SK-N-MC (cell line): ENCODE data around the gene DLG1.

Source experiments
- DNase-seq: peaks from one replicate; pipeline ENCODE4 v3.0.0-alpha.2; 2011; ENCODE audit warnings: low read depth, low spot score
- H3K27ac ChIP-seq: fragments of 200-600 bp; sonication (generic); 2 replicates; pipeline ENCODE4 v1.5.1; 2016; ENCODE audit warnings: mixed run types
- H3K36me3 ChIP-seq: fragments of 200-600 bp; sonication (generic); 2 replicates; pipeline ENCODE4 v1.6.1; 2017; ENCODE audit warnings: antibody characterized with exemption, low read length, mixed read lengths; ENCODE audit not compliant: insufficient read depth
- H3K4me3 ChIP-seq: fragments of 200-600 bp; sonication (generic); 2 replicates; pipeline ENCODE4 v1.5.1; 2016
- H3K9ac ChIP-seq: fragments of 200-600 bp; sonication (generic); 2 replicates; pipeline ENCODE4 v1.8.0; 2017; ENCODE audit warnings: mixed run types, mixed read lengths; ENCODE audit not compliant: insufficient read length
- H3K9me3 ChIP-seq: fragments of 200-600 bp; sonication (generic); 2 replicates; pipeline ENCODE4 v1.6.1; 2017; ENCODE audit warnings: low read depth, mild to moderate bottlenecking, antibody characterized with exemption, low read length, moderate library complexity, mixed read lengths
- EZH2 ChIP-seq: fragments of 200-600 bp; sonication (generic); IDR thresholded peaks from one replicate; pipeline ENCODE4 v1.6.1; 2017; ENCODE audit warnings: antibody characterized with exemption
- FOXP2 ChIP-seq: optimal IDR thresholded peaks from 2 replicates; pipeline ENCODE3; 2011; ENCODE audit warnings: mild to moderate bottlenecking, moderate library complexity; ENCODE audit not compliant: insufficient read depth; ENCODE audit errors: extremely low read length, control extremely low read depth
- POLR2AphosphoS5 ChIP-seq: IDR thresholded peaks from 2 replicates; pipeline ENCODE4 v1.6.1; 2012; ENCODE audit warnings: mild to moderate bottlenecking, low read depth, low read length, borderline replicate concordance

The DLG1 gene

GRCh38 chr3:197327701-197328100 is 29.3 kb upstream of the DLG1 start:
- no peak for DNase-seq
- TF ChIP-seq FOXP2 (no peak), EZH2 (no peak), POLR2AphosphoS5 (no peak)
- no peak overlapping the region for H3K27ac ChIP-seq
- H3K4me3 ChIP-seq: no peak overlapping the region
- no peaks in the 10 kb centered on the region for H3K9me3 ChIP-seq
- H3K9ac ChIP-seq: no peak overlapping the region
- H3K36me3 ChIP-seq: no peaks in the 10 kb centered on the region

- no peak for DNase-seq
- H3K9me3 ChIP-seq: no peaks in the 10 kb centered on the region
- TF ChIP-seq FOXP2: no peak
- no peak overlapping the region for H3K4me3 ChIP-seq
- H3K27ac ChIP-seq: no peak overlapping the region
- no peak overlapping the region for H3K9ac ChIP-seq
- no peaks in the 10 kb centered on the region for H3K36me3 ChIP-seq
Observed at GRCh38 chr3:197325773-197326172, 27.4 kb upstream of the DLG1 start.

DNA sequence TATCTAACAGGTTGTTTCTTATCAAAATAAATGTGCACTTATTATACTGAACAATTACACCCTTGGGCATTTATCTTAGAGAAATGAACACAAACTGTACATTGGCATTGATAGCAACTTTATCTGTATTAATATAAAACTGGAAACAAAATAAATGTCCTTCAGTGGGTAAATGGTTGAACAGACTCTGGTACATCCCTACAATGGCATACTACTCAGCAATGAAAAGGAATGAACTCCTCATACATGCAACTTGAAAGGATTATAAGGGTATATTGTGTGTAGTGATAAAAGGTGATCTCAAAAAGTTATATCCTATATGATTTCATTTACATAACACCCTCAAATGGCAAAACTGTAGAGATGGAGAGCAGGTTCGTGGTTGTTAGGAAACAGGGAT is 23.7 kb upstream of the DLG1 start:
- Histone ChIP-seq H3K4me3 (no peak overlapping the region), H3K9ac (no peak overlapping the region), H3K27ac (no peak overlapping the region), H3K36me3 (no peaks in the 10 kb centered on the region), H3K9me3 (no peaks in the 10 kb centered on the region)
- TF ChIP-seq FOXP2: no peak
- TF ChIP-seq EZH2: no peak
- no peak for TF ChIP-seq POLR2AphosphoS5
- DNase-seq: no peak

GRCh38 chr3:197320582-197320981 is 22.2 kb upstream of the DLG1 start:
- Histone ChIP-seq H3K36me3 (no peaks in the 10 kb centered on the region), H3K4me3 (no peak overlapping the region), H3K9me3 (no peaks in the 10 kb centered on the region), H3K27ac (no peak overlapping the region), H3K9ac (no peak overlapping the region)
- no peak for TF ChIP-seq FOXP2
- TF ChIP-seq EZH2: no peak
- no peak for TF ChIP-seq POLR2AphosphoS5
- DNase-seq: no peak

DNA sequence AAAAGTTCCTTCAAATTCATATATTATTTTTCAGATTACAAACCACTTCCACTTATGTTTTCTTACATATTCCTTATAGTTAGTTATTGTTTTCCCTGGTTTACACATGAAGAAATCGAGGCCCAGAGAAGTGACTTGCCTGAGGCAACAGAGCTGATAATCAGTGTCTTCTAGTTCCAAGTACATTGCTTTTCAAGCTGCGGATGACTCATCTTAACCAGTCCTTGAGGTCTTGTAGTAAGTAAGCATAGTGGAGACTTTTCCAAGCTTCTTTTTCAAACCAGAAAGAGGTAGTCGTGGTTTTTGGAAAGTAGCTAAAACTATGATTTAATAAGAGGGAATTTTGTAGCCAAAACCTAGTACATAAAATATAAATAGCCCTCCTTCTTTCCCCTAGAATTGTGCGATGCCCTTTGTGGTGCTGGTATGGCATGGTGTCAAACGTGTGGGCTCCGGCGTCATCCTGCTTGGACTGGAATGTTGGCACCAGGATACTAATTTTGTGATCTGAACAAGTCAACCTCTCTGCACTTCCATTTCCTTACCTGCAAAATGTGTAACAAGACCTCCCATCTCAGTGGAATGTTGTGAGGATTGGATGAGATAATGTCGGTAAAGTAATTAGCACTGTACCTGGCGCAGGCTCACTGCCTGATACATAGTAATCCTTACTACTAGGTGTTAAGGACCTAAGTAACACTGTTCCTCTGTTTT is 19.0 kb upstream of the DLG1 start:
- Histone ChIP-seq H3K4me3 (peak overlapping the region; percentile 28; the same call in 1 of the 2 replicates), H3K27ac (peak overlapping the region; percentile 56), H3K9ac (no peak overlapping the region), H3K36me3 (no peaks in the 10 kb centered on the region), H3K9me3 (no peaks in the 10 kb centered on the region)
- TF ChIP-seq EZH2 (no peak), FOXP2 (no peak), POLR2AphosphoS5 (no peak)
- DNase-seq: peak; percentile 92

DNA sequence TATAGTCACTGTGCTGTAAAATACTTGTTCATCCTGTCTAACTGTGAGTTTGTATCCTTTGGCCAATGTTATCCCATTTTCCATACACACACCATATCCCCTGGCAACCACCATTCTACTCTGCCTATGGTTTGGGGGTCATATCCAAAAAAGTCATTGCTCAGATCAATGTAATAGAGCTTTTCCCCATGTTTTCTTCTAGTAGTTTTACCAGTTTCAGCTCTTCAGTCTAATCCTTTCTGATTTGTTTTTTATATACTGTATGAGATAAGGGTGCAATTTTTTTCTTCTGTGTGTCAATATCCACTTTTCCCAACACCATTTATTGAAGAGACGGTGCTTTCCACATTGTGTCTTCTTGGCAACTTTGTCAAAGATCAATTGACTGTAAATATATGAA is 14.0 kb upstream of the DLG1 start:
- TF ChIP-seq EZH2 (no peak), POLR2AphosphoS5 (no peak), FOXP2 (no peak)
- DNase-seq: no peak
- no peak overlapping the region for H3K9ac ChIP-seq
- H3K36me3 ChIP-seq: no peaks in the 10 kb centered on the region
- no peak overlapping the region for H3K4me3 ChIP-seq
- no peak overlapping the region for H3K27ac ChIP-seq
- H3K9me3 ChIP-seq: no peaks in the 10 kb centered on the region; the same call in 1 of the 2 replicates

GRCh38 chr3:197311591-197311990 is 13.2 kb upstream of the DLG1 start:
- no peak overlapping the region for H3K4me3 ChIP-seq
- no peak overlapping the region for H3K27ac ChIP-seq
- H3K36me3 ChIP-seq: no peaks in the 10 kb centered on the region
- H3K9ac ChIP-seq: no peak overlapping the region
- H3K9me3 ChIP-seq: no peaks in the 10 kb centered on the region; the same call in 1 of the 2 replicates
- no peak for DNase-seq
- no peak for TF ChIP-seq POLR2AphosphoS5
- no peak for TF ChIP-seq EZH2
- no peak for TF ChIP-seq FOXP2

- peak overlapping the region; percentile 100 for H3K27ac ChIP-seq
- H3K9me3 ChIP-seq: no peaks in the 10 kb centered on the region; the same call in 1 of the 2 replicates
- H3K36me3 ChIP-seq: no peaks in the 10 kb centered on the region
- DNase-seq: peak; percentile 94
- peak overlapping the region; percentile 72 for H3K4me3 ChIP-seq
- TF ChIP-seq FOXP2 (no peak), EZH2 (no peak), POLR2AphosphoS5 (no peak; the same call in 1 of the 2 replicates)
- peak overlapping the region; percentile 88 for H3K9ac ChIP-seq
Observed at GRCh38 chr3:197309528-197310361, 11.3 kb upstream of the DLG1 start.

DNA sequence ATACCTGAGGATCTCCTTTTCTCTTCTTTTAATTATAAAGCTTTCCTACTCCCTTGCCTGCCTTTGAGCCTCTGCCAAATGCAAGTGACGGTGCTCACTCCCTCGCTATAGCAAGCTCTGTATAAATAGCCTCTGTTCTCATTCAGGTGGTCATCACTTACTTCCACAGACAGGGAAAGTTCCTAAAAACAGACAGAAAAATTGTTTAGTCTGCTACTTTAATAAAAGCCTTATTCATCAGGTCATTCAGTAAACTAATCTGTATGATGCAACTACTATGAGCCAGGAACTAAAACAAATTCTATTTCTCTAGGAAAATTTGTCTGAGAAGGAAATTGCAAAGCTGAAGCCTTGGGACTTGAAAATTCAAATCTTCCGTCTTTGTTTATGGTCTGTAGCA is 10.2 kb upstream of the DLG1 start:
- peak overlapping the region; percentile 72 for H3K4me3 ChIP-seq
- TF ChIP-seq FOXP2: no peak
- no peak for TF ChIP-seq EZH2
- no peak for TF ChIP-seq POLR2AphosphoS5
- no peaks in the 10 kb centered on the region for H3K36me3 ChIP-seq
- H3K9me3 ChIP-seq: no peaks in the 10 kb centered on the region; the same call in 1 of the 2 replicates
- peak; percentile 39 for DNase-seq
- H3K27ac ChIP-seq: peak overlapping the region; percentile 100
- peak overlapping the region; percentile 88 for H3K9ac ChIP-seq
